H1 (cell line): ENCODE measurements around the gene CIROP. TPM values are rescaled to one million over a fixed set of nuclear protein-coding genes. Genes with fewer than 3 reads are reported as not detected.

Source experiments
- ASH2L ChIP-seq: fragments of 200-600, 300-600 bp; sonication (generic); IDR thresholded peaks from one replicate; pipeline ENCODE4 v1.7.1; 2017; ENCODE audit warnings: low read length
- CHD1 ChIP-seq: IDR thresholded peaks from 2 replicates; pipeline ENCODE4 v1.6.1; 2012; ENCODE audit warnings: low read depth, low read length, improper control_type of control experiment
- CREB1 ChIP-seq: IDR thresholded peaks from 2 replicates; pipeline ENCODE4 v1.6.1; 2012; ENCODE audit warnings: inconsistent platforms
- CTCF ChIP-seq, 3 experiments: IDR thresholded peaks; 1 replicate in 2 of 3; 2 replicates in 1 of 3; pipeline versions ENCODE4 v1.5.1 to v1.6.1; 2011; ENCODE audit warnings: low read length in 3 of 3, mild to moderate bottlenecking in 3 of 3, inconsistent platforms in 2 of 3, low read depth in 1 of 3, moderate library complexity in 1 of 3; ENCODE audit not compliant: insufficient read depth in 1 of 3; ENCODE audit errors: control extremely low read depth in 1 of 3
- EZH2 ChIP-seq: fragments of 200-600 bp; sonication (generic); IDR thresholded peaks from 2 replicates; pipeline ENCODE4 v1.7.1; 2012; ENCODE audit warnings: low read depth, mild to moderate bottlenecking, moderate library complexity, low read length, inconsistent platforms; ENCODE audit not compliant: severe bottlenecking
- HDAC6 ChIP-seq: IDR thresholded peaks from one replicate; pipeline ENCODE4 v1.7.1; 2012; ENCODE audit warnings: low read depth, mild to moderate bottlenecking, inconsistent platforms, low read length, moderate library complexity
- KDM4A ChIP-seq: IDR thresholded peaks from one replicate; pipeline ENCODE4 v1.7.1; 2012; ENCODE audit warnings: low read depth, mild to moderate bottlenecking, moderate library complexity, low read length, inconsistent platforms; ENCODE audit not compliant: severe bottlenecking
- MAX ChIP-seq: IDR thresholded peaks from 2 replicates; pipeline ENCODE4 v1.6.1; 2012; ENCODE audit warnings: inconsistent platforms
- NRF1 ChIP-seq: IDR thresholded peaks from 2 replicates; pipeline ENCODE4 v1.6.1; 2011; ENCODE audit warnings: mild to moderate bottlenecking, low read depth, low read length, improper control_type of control experiment
- PHF8 ChIP-seq: fragments of 200-600 bp; sonication (generic); conservative IDR thresholded peaks from 2 replicates; pipeline ENCODE4 v1.7.1; 2012; ENCODE audit warnings: low read depth, mild to moderate bottlenecking, inconsistent platforms, low read length, moderate library complexity
- POLR2AphosphoS5 ChIP-seq: IDR thresholded peaks from 2 replicates; pipeline ENCODE4 v1.6.1; 2011; ENCODE audit warnings: low read depth, low read length
- RFX5 ChIP-seq: IDR thresholded peaks from 2 replicates; pipeline ENCODE4 v1.6.1; 2011; ENCODE audit warnings: low read depth, low read length, improper control_type of control experiment, borderline replicate concordance
- SIN3A ChIP-seq, 2 experiments: IDR thresholded peaks in 1 of 2; conservative IDR thresholded peaks in 1 of 2; 2 replicates each; pipeline ENCODE4 v1.6.1; 2011 to 2012; ENCODE audit warnings: low read length in 2 of 2, improper control_type of control experiment in 1 of 2, low read depth in 1 of 2, mild to moderate bottlenecking in 1 of 2
- SP4 ChIP-seq: IDR thresholded peaks from 2 replicates; pipeline ENCODE4 v1.6.1; 2012; ENCODE audit warnings: low read length, inconsistent platforms
- TCF12 ChIP-seq: IDR thresholded peaks from 2 replicates; pipeline ENCODE4 v1.6.1; 2011; ENCODE audit warnings: low read depth, mild to moderate bottlenecking, low read length
- YY1 ChIP-seq: IDR thresholded peaks from 2 replicates; pipeline ENCODE4 v1.6.1; 2011; ENCODE audit warnings: low read depth, mild to moderate bottlenecking, low read length
- polyA plus RNA-seq, 7 experiments: library from polyadenylated mRNA; depleted of rRNA in 3 of 7; stranded (reverse) in 5 of 7; unstranded in 2 of 7; fragments of >200 nt in 5 of 7; fragments of 200-250 nt in 2 of 7; gene quantifications; 1 replicate in 5 of 7; 2 replicates in 1 of 7; 4 replicates in 1 of 7; pipeline versions ENCODE4 v1.2.1 to v1.2.3, GENCODE V29; 2011 to 2013; ENCODE audit warnings: missing spikeins in 2 of 7, mixed read lengths in 2 of 7
- total RNA-seq: library from RNA; stranded (reverse); fragmentation: NEBNext Ultra II Directional; extraction: Animal tissue kit (Norgen Biotek cat#: 25700); gene quantifications from 2 replicates; pipeline ENCODE4 v1.2.1, GENCODE V29; 2021

Gene CIROP
- total and polyA plus RNA-seq, 2 of the 8 experiments (the other 6 are each of a cell fraction or from before 2014, with no cell fraction given) = 0.06 TPM; not detected in 1

- 0 out of 2 replicates have a peak, but pooled peaks have one; percentile 5 for TF ChIP-seq CREB1
- TF ChIP-seq TCF12 = no peak
- peak; percentile 78 for TF ChIP-seq KDM4A
- TF ChIP-seq POLR2AphosphoS5 = peak; percentile 96
- TF ChIP-seq SP4 = 0 out of 2 replicates have a peak, but pooled peaks have one; percentile 26
- TF ChIP-seq MAX = peak; percentile 32; the same call in 1 of the 2 replicates
- peak; percentile 90 for TF ChIP-seq ASH2L
- TF ChIP-seq HDAC6 = no peak
- no peak for TF ChIP-seq CTCF (IDR thresholded peaks at IDR 0.05; ENCODE audit: control extremely low read depth in 1 of 3, insufficient read depth in 1 of 3, low read depth in 1 of 3, low read length in 3 of 3)
- peak; percentile 96 for TF ChIP-seq YY1
- peak in 1 of 2 experiments; percentile 19; a peak in 1 of 4 replicates for TF ChIP-seq SIN3A (conservative IDR thresholded peaks at IDR 0.05 in 1 of 2, IDR thresholded peaks at IDR 0.05 in 1 of 2; ENCODE audit: low read depth in 1 of 2, low read length in 2 of 2)
- TF ChIP-seq NRF1 = peak; percentile 54; the same call in 1 of the 2 replicates
- TF ChIP-seq PHF8 = peak; percentile 99
- TF ChIP-seq CHD1 = 0 out of 2 replicates have a peak, but pooled peaks have one; percentile 42
- TF ChIP-seq RFX5 = no peak
- no peak for TF ChIP-seq EZH2
These were observed 10.1 kb downstream of the CIROP start, which contains the start of gene ACIN1 (continued) for GRCh38 chr14:23094666-23095195.
